CD4-positive, alpha-beta T cell treated with Interleukin-17A for 1 hour (primary cell): ENCODE data around the gene ZNF622.

Source experiments
- DNase-seq: peaks from one replicate; pipeline ENCODE4 v3.0.0-alpha.2; 2020

The ZNF622 gene

DNA sequence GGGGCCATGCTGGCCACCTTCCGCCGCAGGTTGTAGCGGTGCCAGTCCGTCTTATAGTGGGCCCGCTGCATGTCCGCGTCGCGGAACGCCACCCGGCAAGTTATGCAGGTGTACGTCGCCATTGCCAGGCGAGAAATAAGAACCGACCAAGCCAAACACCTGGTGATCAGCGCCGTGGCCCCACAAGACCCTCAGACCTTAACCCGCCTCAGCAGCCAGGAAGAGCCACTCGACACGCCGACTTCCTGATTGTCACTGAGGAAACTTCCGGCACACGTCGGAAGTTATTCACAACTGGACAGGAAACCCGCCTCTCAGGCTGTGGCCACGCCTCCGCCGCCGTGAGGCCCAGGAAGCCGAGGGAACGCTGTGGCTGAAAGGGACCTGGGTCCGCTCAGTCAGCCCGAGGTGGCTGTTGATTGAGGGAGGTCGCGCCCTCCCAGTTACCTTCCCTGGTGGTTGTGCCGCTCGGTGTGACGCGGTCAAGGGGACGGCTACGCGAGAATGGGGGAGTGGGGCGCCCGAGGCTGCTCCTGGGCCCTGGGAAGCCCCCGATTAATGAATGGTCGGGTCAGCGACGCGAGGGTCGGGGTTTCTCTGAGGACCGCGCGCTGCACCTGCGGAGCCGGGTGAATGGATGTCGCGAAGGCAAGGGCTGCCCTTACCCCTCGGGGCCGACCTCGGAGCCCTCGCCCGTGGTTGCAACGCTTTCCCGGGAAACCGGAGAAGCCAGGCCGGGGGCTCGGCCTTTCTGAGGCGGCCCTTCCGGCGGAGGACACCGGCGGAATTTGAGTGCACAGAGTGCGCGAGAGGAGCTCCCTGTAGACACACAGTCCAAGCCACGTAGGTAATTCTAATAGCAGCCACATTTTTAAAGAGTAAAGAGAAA, at the start of gene ZNF622:
Gene ZNF622, minus strand, starts transcription at position 257 of the 889 bp plus-strand sequence. Its CDS starts 135 bp downstream, at position 122.
- peak; percentile 90 for DNase-seq

DNA sequence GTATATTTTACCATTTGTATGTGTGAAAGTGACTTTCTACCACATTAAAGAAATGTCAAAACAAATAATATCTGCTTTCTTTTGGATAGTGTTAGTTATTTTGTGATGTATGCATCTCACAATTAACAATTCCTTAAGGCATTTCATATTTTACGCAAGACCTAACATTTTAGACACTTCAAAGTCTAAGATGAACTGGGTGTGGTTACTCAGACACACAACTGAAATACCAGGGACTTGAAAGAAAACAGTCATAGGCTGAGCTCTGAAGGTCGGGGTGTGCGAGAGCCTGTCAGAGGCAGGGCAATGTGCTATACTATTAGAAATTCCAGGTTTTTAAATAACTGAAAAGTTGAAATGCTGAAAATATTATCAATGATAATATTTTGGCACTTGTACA, 44.5 kb upstream of the ZNF622 start:
- DNase-seq, result no peak

GRCh38 chr5:16508730-16509531, 43.3 kb upstream of the ZNF622 start:
- no peak for DNase-seq

GRCh38 chr5:16507716-16508115, 42.1 kb upstream of the ZNF622 start:
- DNase-seq, result no peak

DNA sequence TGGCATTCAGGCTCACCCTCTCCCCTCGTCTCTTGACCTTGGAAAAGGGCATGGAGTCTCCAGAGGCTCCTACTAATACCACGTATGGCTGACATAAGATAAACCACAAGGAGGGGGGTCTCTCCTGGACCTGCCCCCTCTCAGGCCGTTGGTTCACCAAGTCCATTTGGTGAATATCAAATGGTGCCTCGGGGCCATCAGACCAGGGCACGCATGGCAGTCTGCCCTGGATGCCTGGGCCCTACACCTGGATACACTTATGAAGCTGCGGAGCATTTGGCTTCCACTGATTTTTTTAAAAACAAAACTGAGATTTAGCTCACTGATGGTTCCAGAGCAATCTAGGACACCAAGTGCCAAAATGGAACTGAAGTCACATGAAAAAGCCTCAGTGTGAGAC, 40.3 kb upstream of the ZNF622 start:
- DNase-seq, result no peak

GRCh38 chr5:16505140-16505891, 39.7 kb upstream of the ZNF622 start:
- no peak for DNase-seq

DNA sequence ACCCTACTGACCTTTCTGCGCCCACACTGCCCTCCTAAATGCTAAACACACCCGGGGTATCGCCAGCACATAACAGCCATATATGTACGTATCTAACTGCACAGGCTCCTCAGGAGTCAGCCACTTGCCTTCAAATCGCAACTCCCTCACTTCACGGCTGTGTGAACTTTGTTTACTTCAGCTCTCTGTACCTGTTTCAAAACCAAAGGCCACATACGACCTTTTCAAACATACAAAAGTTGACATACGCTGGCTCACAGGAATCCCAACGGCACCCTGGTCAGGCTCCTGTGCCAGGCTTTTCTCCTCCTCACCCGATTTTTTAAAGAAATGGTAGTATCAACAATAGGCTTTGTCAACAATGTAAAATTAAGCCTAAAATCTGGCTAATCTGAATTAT, 39.0 kb upstream of the ZNF622 start:
- no peak for DNase-seq

- DNase-seq, result no peak
Measured at GRCh38 chr5:16502866-16503265, 37.3 kb upstream of the ZNF622 start.

- no peak for DNase-seq
Measured at GRCh38 chr5:16500024-16500423, 34.4 kb upstream of the ZNF622 start.

- no peak for DNase-seq
Measured at GRCh38 chr5:16497546-16497945, 31.9 kb upstream of the ZNF622 start.

DNA sequence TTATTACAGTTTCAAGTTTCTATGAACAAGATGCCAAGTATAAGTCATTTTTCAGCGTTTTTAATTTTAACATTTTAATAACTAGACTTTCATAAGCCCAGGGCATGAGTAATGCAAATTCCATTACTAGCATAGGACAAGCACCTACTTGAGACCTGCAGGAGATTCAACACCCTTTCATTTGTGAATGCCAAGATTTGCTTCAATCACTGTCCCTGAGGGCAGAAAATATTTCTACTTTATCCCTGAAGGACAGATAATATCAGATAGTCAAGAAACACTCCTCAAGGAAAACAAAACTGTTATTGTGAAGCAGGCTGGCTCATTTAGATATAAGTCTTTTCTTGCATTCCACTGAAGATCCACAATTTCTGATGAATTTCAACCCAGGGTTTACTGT, 27.7 kb upstream of the ZNF622 start:
- DNase-seq, result no peak

DNA sequence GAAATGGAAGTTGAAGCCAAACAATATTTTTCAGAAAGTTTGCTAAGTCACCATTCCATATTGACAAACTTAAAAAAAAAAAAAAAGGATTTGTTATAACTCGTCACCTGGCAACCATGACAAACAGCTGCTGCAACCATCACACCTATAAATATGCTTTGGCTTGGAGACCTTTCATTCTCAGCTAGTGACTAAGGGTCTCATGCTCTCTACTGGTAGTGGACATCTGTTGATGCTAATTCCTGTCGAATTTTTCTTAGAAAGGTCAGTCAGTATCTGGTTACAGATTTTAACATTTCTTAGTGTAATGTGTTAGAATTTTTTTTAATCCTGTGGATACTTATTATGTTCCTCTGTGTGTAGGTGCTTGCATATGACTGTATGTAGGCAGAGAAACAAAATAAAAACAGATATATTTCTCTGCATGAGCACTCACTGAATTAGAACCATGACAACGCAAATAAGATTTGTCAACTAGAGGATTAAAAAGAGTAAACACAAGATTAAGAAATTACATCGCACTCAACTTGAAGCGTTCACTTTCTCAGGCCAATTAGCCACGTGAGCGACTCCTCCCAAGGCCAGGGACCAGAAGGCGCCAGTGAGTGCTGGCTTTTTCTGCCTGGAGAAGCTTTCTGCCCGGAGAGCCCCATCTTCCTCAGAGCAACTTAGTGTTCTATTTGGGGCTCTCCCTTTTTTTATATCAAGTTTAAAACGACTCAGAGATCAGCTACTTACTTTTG, 27.0 kb upstream of the ZNF622 start:
- DNase-seq, result no peak

- DNase-seq, result no peak
Measured at GRCh38 chr5:16490911-16491310, 25.3 kb upstream of the ZNF622 start.

DNA sequence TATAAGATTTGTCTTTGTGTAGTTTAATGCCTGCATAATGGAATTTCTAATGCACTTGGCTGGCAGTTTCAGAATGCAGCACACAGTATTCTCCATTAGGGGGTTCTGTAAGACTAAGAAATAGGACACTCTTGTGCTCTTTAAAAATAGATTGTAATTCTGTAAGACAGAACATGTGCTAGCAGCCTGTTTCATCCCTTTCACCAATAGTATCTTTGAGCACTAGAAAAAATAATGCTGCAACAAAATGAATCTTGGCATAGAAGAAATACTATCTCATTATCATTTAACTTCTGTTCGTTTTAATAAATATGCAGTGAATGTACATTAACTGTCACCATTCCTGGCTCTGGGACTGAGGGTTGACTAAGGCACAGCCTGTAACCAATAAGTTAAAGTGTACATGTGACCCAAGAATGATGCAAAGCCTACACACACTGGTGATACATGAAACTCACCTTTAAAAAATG, 23.8 kb upstream of the ZNF622 start:
- peak; percentile 31 for DNase-seq

- DNase-seq, result no peak
Measured at GRCh38 chr5:16487456-16487855, 21.9 kb upstream of the ZNF622 start.

DNA sequence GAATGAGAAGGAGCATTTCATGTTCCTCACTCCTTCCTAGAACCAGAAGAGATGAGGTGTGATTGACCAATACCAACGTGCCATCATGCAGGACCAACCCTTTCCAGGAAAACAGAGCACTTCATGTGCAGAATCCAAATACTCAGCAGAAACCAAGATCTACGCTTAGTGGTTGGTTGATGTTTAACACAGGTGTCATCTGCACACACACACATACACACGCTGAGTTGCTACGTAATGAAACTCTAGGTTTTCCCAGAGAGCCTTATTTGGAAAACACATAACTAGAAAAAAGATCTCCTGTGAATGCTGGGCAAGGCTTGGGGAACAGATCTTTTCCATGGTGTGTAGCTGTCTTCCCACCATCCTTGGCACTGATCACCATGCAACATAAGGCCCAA, 21.1 kb upstream of the ZNF622 start:
- no peak for DNase-seq

- DNase-seq, result no peak
Measured at GRCh38 chr5:16485656-16486055, 20.1 kb upstream of the ZNF622 start.

DNA sequence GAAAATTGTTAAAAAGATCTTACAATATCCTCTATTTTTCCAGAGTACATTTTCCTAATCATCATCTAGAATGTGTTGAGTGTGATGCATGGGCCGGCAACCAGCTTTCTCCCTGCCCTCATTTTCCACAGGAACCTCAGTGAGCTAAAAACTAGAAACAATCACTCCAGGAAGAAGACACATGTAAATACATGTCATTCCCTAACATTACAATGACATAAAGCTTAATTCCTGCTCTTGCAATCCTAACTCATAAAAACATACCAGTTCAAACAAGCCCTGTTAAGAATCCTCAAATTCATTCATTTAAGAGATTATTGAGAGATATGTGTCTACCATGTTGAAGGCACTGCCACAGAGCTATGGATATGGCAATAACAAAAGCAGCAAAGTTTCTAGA, 18.5 kb upstream of the ZNF622 start:
- no peak for DNase-seq

- no peak for DNase-seq
Measured at GRCh38 chr5:16483361-16483760, 17.8 kb upstream of the ZNF622 start.

DNA sequence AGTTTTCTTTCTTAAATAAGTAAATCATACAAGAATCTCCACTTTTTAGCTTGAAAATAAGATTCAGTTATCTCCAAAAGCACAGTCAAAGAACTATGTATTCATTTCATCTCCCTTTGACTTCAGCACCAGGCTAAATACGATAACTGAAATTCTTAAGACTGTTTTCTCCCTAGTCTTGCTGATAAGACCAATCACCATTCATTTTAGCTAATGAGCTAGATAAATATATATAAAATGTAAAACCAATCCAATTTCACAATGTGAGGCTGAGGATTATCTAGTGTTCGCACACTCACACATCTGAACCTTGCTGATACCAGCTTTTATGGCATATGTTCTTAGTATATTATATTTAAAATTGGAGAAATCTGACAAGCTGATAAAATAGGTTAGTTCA, 17.3 kb upstream of the ZNF622 start:
- no peak for DNase-seq

DNA sequence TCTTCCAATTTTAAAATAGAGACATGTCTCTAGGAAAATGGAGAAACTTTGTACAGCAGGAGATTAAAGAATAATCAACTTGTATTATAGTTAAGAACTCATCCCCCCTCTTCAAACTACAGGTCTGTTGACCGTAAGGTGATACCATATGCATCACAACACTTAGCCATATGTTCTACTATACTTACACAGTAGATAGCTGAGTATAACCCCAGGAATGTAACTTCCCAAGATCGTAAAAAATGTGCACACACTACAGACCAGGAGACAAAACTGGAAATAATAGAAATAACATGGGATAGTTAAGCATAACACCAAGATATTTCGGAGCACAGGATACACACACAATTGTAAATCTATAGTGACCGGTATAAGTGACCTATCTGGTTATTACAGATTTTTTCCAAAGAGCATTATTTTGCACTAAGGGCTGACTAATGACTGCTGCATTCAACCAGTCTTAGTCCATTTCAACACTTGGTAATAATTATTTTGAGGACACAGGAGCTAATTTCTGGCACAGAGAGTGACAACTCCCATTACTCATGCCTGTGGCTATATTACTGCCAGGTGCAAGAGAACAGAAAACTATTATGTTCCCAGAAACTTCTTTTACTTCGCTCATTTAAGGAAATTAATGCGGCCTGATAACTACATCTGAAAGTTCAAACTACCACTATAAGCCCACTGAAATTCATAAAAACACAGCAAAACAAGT, 15.4 kb upstream of the ZNF622 start:
- no peak for DNase-seq

GRCh38 chr5:16480144-16480543, 14.5 kb upstream of the ZNF622 start:
- DNase-seq, result no peak
